ENCODE data around the gene PNN.
"Not testable (repeated sequence)": the region's sequence is repeated elsewhere in the genome, so short reads cannot be mapped to it uniquely, and the experiment has no call there.

Gene PNN

GRCh38 chr14:39181026-39181692, 6.1 kb downstream of the PNN start:
- no peak for DNase-seq (ENCODE audit: low spot score)

GRCh38 chr14:39181693-39182047, 6.6 kb downstream of the PNN start:
- DNase-seq (ENCODE audit: low spot score) = no peak

- no peak for DNase-seq (ENCODE audit: low spot score)
Observed at GRCh38 chr14:39182770-39183684, 8.0 kb downstream of the PNN start.

GRCh38 chr14:39183685-39184003, 8.6 kb downstream of the PNN start:
- not testable (repeated sequence) for DNase-seq (ENCODE audit: low spot score)

- DNase-seq (ENCODE audit: low spot score) = no peak
Observed at GRCh38 chr14:39184628-39185255, 9.7 kb downstream of the PNN start.

- DNase-seq (ENCODE audit: low spot score) = no peak
Observed at GRCh38 chr14:39185256-39186049, 10.4 kb downstream of the PNN start.

GRCh38 chr14:39186941-39187525, 12.0 kb downstream of the PNN start:
- no peak for DNase-seq (ENCODE audit: low spot score)

GRCh38 chr14:39203659-39204606, 28.9 kb downstream of the PNN start:
- peak; percentile 49 for DNase-seq (ENCODE audit: low spot score)

- DNase-seq (ENCODE audit: low spot score) = not testable (repeated sequence)
Observed at GRCh38 chr14:39207430-39207829, 32.4 kb downstream of the PNN start.

GRCh38 chr14:39211109-39211741, 36.2 kb downstream of the PNN start:
- no peak for DNase-seq (ENCODE audit: low spot score)

- DNase-seq (ENCODE audit: low spot score) = no peak
Observed at GRCh38 chr14:39212034-39212433, 37.0 kb downstream of the PNN start.

GRCh38 chr14:39212693-39213092, 37.6 kb downstream of the PNN start:
- DNase-seq (ENCODE audit: low spot score) = no peak

- no peak for DNase-seq (ENCODE audit: low spot score)
Observed at GRCh38 chr14:39217214-39217879, 42.3 kb downstream of the PNN start.

- peak; percentile 28 for DNase-seq (ENCODE audit: low spot score)
Observed at GRCh38 chr14:39218171-39218769, 43.2 kb downstream of the PNN start.

- no peak for DNase-seq (ENCODE audit: low spot score)
Observed at GRCh38 chr14:39219075-39219499, 44.0 kb downstream of the PNN start.

GRCh38 chr14:39220473-39220872, 45.4 kb downstream of the PNN start:
- DNase-seq (ENCODE audit: low spot score) = not testable (repeated sequence)

- DNase-seq (ENCODE audit: low spot score) = no peak
Observed at GRCh38 chr14:39228044-39228443, 53.0 kb downstream of the PNN start.

- DNase-seq (ENCODE audit: low spot score) = no peak
Observed at GRCh38 chr14:39228509-39229221, 53.6 kb downstream of the PNN start.

- DNase-seq (ENCODE audit: low spot score) = no peak
Observed at GRCh38 chr14:39229222-39229543, 54.1 kb downstream of the PNN start.
